ENCODE measurements around the gene RGS10.

Gene RGS10

GRCh38 chr10:119477444-119477843, 65.1 kb downstream of the RGS10 start:
- TF ChIP-seq, protein P1, sequence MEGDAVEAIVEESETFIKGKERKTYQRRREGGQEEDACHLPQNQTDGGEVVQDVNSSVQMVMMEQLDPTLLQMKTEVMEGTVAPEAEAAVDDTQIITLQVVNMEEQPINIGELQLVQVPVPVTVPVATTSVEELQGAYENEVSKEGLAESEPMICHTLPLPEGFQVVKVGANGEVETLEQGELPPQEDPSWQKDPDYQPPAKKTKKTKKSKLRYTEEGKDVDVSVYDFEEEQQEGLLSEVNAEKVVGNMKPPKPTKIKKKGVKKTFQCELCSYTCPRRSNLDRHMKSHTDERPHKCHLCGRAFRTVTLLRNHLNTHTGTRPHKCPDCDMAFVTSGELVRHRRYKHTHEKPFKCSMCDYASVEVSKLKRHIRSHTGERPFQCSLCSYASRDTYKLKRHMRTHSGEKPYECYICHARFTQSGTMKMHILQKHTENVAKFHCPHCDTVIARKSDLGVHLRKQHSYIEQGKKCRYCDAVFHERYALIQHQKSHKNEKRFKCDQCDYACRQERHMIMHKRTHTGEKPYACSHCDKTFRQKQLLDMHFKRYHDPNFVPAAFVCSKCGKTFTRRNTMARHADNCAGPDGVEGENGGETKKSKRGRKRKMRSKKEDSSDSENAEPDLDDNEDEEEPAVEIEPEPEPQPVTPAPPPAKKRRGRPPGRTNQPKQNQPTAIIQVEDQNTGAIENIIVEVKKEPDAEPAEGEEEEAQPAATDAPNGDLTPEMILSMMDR (IDR thresholded peaks at IDR 0.05; ENCODE audit: borderline replicate concordance, insufficient read depth, low read depth, low read length): no peak
- peak overlapping the region; percentile 31 for H3K4me3 ChIP-seq (ENCODE audit: low read depth, low read length)

GRCh38 chr10:119474606-119475005, 67.9 kb downstream of the RGS10 start:
- no peak overlapping the region for H3K4me3 ChIP-seq (ENCODE audit: low read depth, low read length)
- TF ChIP-seq, protein P1 (IDR thresholded peaks at IDR 0.05; ENCODE audit: borderline replicate concordance, insufficient read depth, low read depth, low read length): no peak

DNA sequence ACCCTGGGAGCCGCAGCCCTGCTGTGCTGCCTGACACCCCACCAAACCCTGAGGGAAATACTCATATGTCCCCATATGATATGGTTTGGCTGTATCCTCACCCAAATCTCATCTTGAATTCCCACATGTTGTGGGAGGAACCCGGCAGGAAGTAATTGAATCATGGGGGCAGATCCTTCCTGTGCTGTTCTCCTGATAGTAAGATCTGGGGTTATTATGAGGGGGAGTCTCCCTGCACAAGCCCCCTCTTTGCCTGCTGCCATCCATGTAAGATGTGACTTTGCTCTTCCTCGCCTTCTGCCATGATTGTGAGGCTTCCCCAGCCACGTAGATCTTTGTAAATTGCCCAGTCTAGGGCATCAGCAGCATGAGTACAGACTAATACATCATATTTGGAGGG, 68.7 kb downstream of the RGS10 start:
- TF ChIP-seq, protein P1 (IDR thresholded peaks at IDR 0.05; ENCODE audit: borderline replicate concordance, insufficient read depth, low read depth, low read length): no peak
- no peak overlapping the region for H3K4me3 ChIP-seq (ENCODE audit: low read depth, low read length)

DNA sequence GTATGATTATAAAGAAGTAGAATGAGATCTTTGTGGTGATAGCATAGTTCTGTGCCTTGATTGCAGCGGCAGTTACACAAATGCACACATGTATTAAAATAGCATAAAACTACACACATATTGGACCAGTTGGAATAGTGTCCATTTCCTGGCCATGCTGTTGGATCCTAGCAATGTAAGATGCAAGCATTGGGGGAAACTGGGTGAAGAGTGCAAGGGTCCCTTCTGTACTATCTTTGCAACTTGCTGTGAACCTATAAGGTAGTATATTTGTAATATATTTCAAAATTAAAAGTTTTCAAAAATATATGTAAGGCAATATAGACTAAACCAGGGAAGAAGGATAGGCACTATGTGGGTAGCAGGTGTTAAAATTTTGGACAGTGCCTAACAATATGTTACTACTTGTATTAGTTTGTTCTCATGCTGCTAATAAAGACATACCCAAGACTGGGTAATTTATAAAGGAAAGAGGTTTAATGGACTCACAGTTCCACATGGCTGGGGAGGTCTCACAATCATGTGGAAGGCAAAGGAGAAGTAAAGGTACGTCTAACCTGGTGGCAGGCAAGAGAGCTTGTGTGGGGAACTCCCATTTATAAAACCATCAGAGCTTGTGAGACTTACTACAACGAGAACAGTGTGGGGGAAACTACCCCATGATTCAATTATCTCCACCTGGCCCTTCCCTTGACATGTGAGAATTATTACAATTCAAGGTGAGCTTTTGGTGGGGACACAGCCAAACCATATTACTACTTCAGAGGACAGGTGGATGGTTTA, 71.4 kb downstream of the RGS10 start:
- TF ChIP-seq, protein P1 (IDR thresholded peaks at IDR 0.05; ENCODE audit: borderline replicate concordance, insufficient read depth, low read depth, low read length): no peak
- H3K4me3 ChIP-seq (ENCODE audit: low read depth, low read length): no peak overlapping the region

DNA sequence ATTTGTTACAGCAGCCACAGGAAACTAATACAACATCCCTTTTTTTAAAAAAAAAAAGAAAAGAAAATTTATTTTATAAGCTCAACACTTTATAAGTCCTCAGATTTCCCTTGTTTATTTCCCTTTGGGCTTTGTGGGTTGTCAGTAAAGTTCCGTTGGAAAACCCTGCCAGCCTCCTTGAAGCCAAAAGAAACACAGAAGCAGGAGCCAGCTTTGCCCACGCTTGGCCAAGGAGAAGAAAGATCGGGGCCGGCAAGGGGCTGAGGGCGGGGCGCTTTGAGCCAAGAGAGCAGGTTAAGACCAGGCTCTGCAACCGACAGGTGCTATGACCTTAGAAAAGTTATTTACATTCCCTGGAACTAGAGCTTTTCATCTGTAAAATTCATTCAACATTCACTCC, 72.7 kb downstream of the RGS10 start:
- H3K4me3 ChIP-seq (ENCODE audit: low read depth, low read length): no peak overlapping the region
- TF ChIP-seq, protein P1 (IDR thresholded peaks at IDR 0.05; ENCODE audit: borderline replicate concordance, insufficient read depth, low read depth, low read length): no peak

- TF ChIP-seq, protein P1 (IDR thresholded peaks at IDR 0.05; ENCODE audit: borderline replicate concordance, insufficient read depth, low read depth, low read length): no peak
- no peak overlapping the region for H3K4me3 ChIP-seq (ENCODE audit: low read depth, low read length)
Observed at GRCh38 chr10:119469325-119469707, 73.2 kb downstream of the RGS10 start.
